Activated naive CD8-positive, alpha-beta T cell (primary cell): Measurements from ENCODE around the gene CAMTA1.

Experiments used
- H3K27ac Mint-ChIP-seq: one replicate; pipeline ENCODE4 v1.8.0; 2021; ENCODE audit warnings: mixed read lengths
- H3K27me3 Mint-ChIP-seq: one replicate; pipeline ENCODE4 v1.8.0; 2021; ENCODE audit warnings: mixed read lengths
- H3K36me3 Mint-ChIP-seq: one replicate; pipeline ENCODE4 v1.8.0; 2021; ENCODE audit warnings: mixed read lengths
- H3K4me1 Mint-ChIP-seq: one replicate; pipeline ENCODE4 v1.8.0; 2021; ENCODE audit warnings: low read depth, mixed read lengths
- H3K4me3 Mint-ChIP-seq: one replicate; pipeline ENCODE4 v1.8.0; 2021; ENCODE audit warnings: mild to moderate bottlenecking, mixed read lengths
- H3K9me3 Mint-ChIP-seq: one replicate; pipeline ENCODE4 v1.8.0; 2021; ENCODE audit warnings: low read depth, mixed read lengths

The CAMTA1 gene

GRCh38 chr1:7036386-7036785 lies 251.1 kb downstream of the CAMTA1 start:
- Mint-ChIP-seq H3K27ac (no peak overlapping the region), H3K36me3 (no peaks in the 10 kb centered on the region), H3K4me1 (no peaks in the 10 kb centered on the region), H3K27me3 (peaks cover 4% of the 10 kb centered on the region), H3K9me3 (peaks cover 9% of the 10 kb centered on the region), H3K4me3 (no peak overlapping the region)

GRCh38 chr1:7039590-7040220 lies 254.5 kb downstream of the CAMTA1 start:
- H3K4me1 Mint-ChIP-seq = no peaks in the 10 kb centered on the region
- H3K36me3 Mint-ChIP-seq = no peaks in the 10 kb centered on the region
- H3K4me3 Mint-ChIP-seq = no peak overlapping the region
- no peaks in the 10 kb centered on the region for H3K27me3 Mint-ChIP-seq
- no peak overlapping the region for H3K27ac Mint-ChIP-seq
- no peaks in the 10 kb centered on the region for H3K9me3 Mint-ChIP-seq

- no peak overlapping the region for H3K27ac Mint-ChIP-seq
- H3K4me3 Mint-ChIP-seq = no peak overlapping the region
Observed at GRCh38 chr1:7040969-7041695, 255.9 kb downstream of the CAMTA1 start.

GRCh38 chr1:7042322-7043190 lies 257.3 kb downstream of the CAMTA1 start:
- H3K4me3 Mint-ChIP-seq = no peak overlapping the region
- H3K4me1 Mint-ChIP-seq = no peaks in the 10 kb centered on the region
- peaks cover 3% of the 10 kb centered on the region for H3K9me3 Mint-ChIP-seq
- H3K27me3 Mint-ChIP-seq = peaks cover 1% of the 10 kb centered on the region
- H3K27ac Mint-ChIP-seq = no peak overlapping the region
- H3K36me3 Mint-ChIP-seq = no peaks in the 10 kb centered on the region

More at GRCh38 chr1:7040969-7041695, 255.9 kb downstream of the CAMTA1 start:
- Mint-ChIP-seq H3K36me3 (no peaks in the 10 kb centered on the region), H3K9me3 (no peaks in the 10 kb centered on the region), H3K27me3 (no peaks in the 10 kb centered on the region), H3K4me1 (no peaks in the 10 kb centered on the region)

GRCh38 chr1:7043191-7043549 lies 257.9 kb downstream of the CAMTA1 start:
- Mint-ChIP-seq H3K4me3 (no peak overlapping the region), H3K9me3 (peaks cover 3% of the 10 kb centered on the region), H3K4me1 (no peaks in the 10 kb centered on the region), H3K36me3 (no peaks in the 10 kb centered on the region), H3K27ac (no peak overlapping the region), H3K27me3 (peaks cover 1% of the 10 kb centered on the region)

GRCh38 chr1:7043719-7044535 lies 258.7 kb downstream of the CAMTA1 start:
- Mint-ChIP-seq H3K4me1 (no peaks in the 10 kb centered on the region), H3K36me3 (no peaks in the 10 kb centered on the region), H3K4me3 (no peak overlapping the region), H3K9me3 (peaks cover 3% of the 10 kb centered on the region), H3K27ac (no peak overlapping the region), H3K27me3 (peaks cover 1% of the 10 kb centered on the region)

- no peak overlapping the region for H3K4me3 Mint-ChIP-seq
Observed at GRCh38 chr1:7045897-7046296, 260.6 kb downstream of the CAMTA1 start.

GRCh38 chr1:7046314-7046713 lies 261.1 kb downstream of the CAMTA1 start:
- Mint-ChIP-seq H3K36me3 (no peaks in the 10 kb centered on the region), H3K4me1 (no peaks in the 10 kb centered on the region), H3K9me3 (peaks cover 3% of the 10 kb centered on the region), H3K27ac (no peak overlapping the region), H3K27me3 (peaks cover 3% of the 10 kb centered on the region), H3K4me3 (no peak overlapping the region)

More at GRCh38 chr1:7045897-7046296, 260.6 kb downstream of the CAMTA1 start:
- Mint-ChIP-seq H3K9me3 (peaks cover 3% of the 10 kb centered on the region), H3K27ac (no peak overlapping the region), H3K4me1 (no peaks in the 10 kb centered on the region), H3K27me3 (peaks cover 3% of the 10 kb centered on the region), H3K36me3 (no peaks in the 10 kb centered on the region)

- Mint-ChIP-seq H3K9me3 (peaks cover 3% of the 10 kb centered on the region), H3K4me1 (no peaks in the 10 kb centered on the region), H3K27ac (no peak overlapping the region), H3K36me3 (no peaks in the 10 kb centered on the region), H3K27me3 (peaks cover 3% of the 10 kb centered on the region), H3K4me3 (no peak overlapping the region)
Observed at GRCh38 chr1:7046891-7047290, 261.6 kb downstream of the CAMTA1 start.

GRCh38 chr1:7047866-7048265 lies 262.6 kb downstream of the CAMTA1 start:
- Mint-ChIP-seq H3K27me3 (peaks cover 3% of the 10 kb centered on the region), H3K36me3 (no peaks in the 10 kb centered on the region), H3K4me1 (no peaks in the 10 kb centered on the region), H3K4me3 (no peak overlapping the region), H3K9me3 (peaks cover 3% of the 10 kb centered on the region), H3K27ac (no peak overlapping the region)

- Mint-ChIP-seq H3K27me3 (peaks cover 3% of the 10 kb centered on the region), H3K4me3 (no peak overlapping the region), H3K27ac (no peak overlapping the region), H3K4me1 (no peaks in the 10 kb centered on the region), H3K36me3 (no peaks in the 10 kb centered on the region), H3K9me3 (peaks cover 3% of the 10 kb centered on the region)
Observed at GRCh38 chr1:7048395-7048794, 263.1 kb downstream of the CAMTA1 start.

- no peak overlapping the region for H3K4me3 Mint-ChIP-seq
- H3K27me3 Mint-ChIP-seq = peaks cover 4% of the 10 kb centered on the region
- no peak overlapping the region for H3K27ac Mint-ChIP-seq
- peaks cover 3% of the 10 kb centered on the region for H3K9me3 Mint-ChIP-seq
- H3K36me3 Mint-ChIP-seq = no peaks in the 10 kb centered on the region
- no peaks in the 10 kb centered on the region for H3K4me1 Mint-ChIP-seq
Observed at GRCh38 chr1:7049913-7050625, 264.8 kb downstream of the CAMTA1 start.

- no peak overlapping the region for H3K4me3 Mint-ChIP-seq
- no peaks in the 10 kb centered on the region for H3K4me1 Mint-ChIP-seq
- peaks cover 3% of the 10 kb centered on the region for H3K9me3 Mint-ChIP-seq
- H3K27ac Mint-ChIP-seq = no peak overlapping the region
- no peaks in the 10 kb centered on the region for H3K36me3 Mint-ChIP-seq
- peaks cover 4% of the 10 kb centered on the region for H3K27me3 Mint-ChIP-seq
Observed at GRCh38 chr1:7050751-7051665, 265.8 kb downstream of the CAMTA1 start.
